ENCODE results near the gene ZNF772. TPM values are rescaled to one million over a fixed set of nuclear protein-coding genes. Genes with fewer than 3 reads are reported as not detected.
A peak's percentile ranks its signal among the peaks of the same experiment; 100 is the strongest.
"Not testable (repeated sequence)": the region's sequence is repeated elsewhere in the genome, so short reads cannot be mapped to it uniquely, and the experiment has no call there.

Gene ZNF772
- total RNA-seq: 21.4 TPM
- long read RNA-seq, full-length matches to known transcripts: 29 of 31 reads
- long read RNA-seq, partial matches to known transcripts: 0 of 31 reads
- long read RNA-seq, other reads (novel, unspliced or antisense): 2 of 31 reads

- ATAC-seq (ENCODE audit: poor library complexity): peak; percentile 100
- intact Hi-C loops (cut with DNase I): no loop called here
- DNase-seq: peak; percentile 94
Observed at GRCh38 chr19:57477191-57478008, at the start of gene ZNF772. Gene ZNF772 (minus strand): TSS chr19:57477566. CDS start chr19:57477309, 257 bp downstream.

DNA sequence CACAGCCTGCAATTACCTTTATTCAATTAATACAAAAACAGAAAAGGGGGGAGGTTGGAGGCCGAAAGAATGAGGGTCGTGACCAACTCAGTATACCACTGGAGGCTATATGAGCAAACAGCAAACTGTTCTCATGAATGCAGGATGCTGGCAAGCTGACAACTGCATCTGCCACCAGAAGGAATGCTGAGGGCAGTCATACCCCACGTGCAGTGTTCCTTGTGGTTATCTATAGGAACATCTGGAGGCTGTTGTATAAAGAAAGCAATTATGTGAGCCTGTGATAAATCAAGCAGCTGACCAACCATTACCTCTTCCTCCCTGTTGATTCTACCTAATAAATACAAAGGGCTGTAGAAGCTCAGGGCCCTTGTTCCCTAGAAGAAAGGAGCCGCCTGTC lies 40.7 kb upstream of the ZNF772 start:
- intact Hi-C loops (cut with DNase I); DNase-seq; ATAC-seq (ENCODE audit: poor library complexity): not testable (repeated sequence)

DNA sequence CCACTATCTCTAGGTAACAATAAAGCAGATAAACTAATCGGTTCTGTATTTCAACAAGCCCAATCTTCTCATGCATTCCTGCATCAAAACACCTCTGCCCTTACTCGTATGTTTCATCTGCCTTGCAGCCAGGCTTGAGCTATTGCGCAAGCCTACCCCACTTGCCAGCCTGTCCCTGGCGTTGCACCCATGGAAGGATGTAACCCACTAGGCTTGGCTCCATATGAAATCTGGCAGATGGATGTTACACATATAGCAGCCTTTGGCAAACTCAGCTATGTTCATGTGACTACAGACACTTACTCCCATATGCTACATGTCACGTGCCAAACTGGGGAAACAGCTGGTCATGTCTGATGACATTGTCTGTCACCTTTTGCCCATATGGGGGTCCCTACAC lies 37.9 kb upstream of the ZNF772 start:
- ATAC-seq (ENCODE audit: poor library complexity) (no peak), DNase-seq (no peak)
- intact Hi-C loops (cut with DNase I): no loop called here

GRCh38 chr19:57512845-57513244 lies 35.5 kb upstream of the ZNF772 start:
- ATAC-seq (ENCODE audit: poor library complexity) (no peak), DNase-seq (no peak)
- intact Hi-C loops (cut with DNase I): no loop called here

DNA sequence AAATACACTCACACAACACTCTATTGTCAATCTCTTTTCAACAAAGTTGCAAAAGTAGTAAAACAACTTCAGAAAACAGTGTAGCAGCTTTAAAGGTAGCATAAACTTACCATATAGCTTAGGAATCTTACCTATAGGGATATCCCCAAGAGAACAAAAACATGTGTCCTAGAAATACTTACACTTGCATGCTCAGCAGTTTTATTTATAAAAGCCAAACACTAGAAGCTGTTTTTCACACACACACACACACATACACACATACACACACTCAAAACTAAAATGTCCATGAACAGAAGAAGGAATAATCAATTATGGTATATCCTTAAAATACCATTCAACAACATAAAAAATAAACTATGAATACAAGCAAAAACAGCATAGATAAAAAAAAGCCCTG lies 34.1 kb upstream of the ZNF772 start:
- intact Hi-C loops (cut with DNase I): no loop called here
- DNase-seq: no peak
- no peak for ATAC-seq (ENCODE audit: poor library complexity)

DNA sequence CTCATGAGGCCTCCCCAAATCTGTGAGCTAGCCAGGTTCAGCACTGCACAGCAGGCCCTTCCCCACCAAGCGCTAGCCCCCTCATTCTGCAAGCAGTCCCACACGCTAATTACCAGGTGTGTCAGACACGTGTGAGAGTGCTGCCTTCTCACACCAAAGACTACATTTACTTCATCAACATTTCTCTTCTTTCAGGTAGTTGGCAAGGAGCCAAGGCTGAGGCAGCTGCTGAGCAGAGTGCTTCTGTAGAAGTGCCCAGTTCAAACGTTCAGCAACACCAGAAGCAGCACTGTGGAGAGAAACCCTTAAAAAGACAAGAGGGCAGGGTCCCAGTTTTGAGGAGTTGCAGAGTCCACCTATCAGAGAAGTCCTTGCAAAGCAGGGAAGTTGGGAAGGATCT lies 28.8 kb upstream of the ZNF772 start:
- DNase-seq (no peak), ATAC-seq (ENCODE audit: poor library complexity) (no peak)
- intact Hi-C loops (cut with DNase I): no loop called here

GRCh38 chr19:57500400-57500799 lies 23.0 kb upstream of the ZNF772 start:
- intact Hi-C loops (cut with DNase I); DNase-seq: not testable (repeated sequence)
- peak; percentile 18 for ATAC-seq (ENCODE audit: poor library complexity)

GRCh38 chr19:57499680-57500395 lies 22.5 kb upstream of the ZNF772 start, which contains the start of gene ZNF773:
Gene ZNF773 (plus strand): TSS chr19:57499938. CDS start chr19:57500081, 143 bp downstream.
- peak; percentile 100 for ATAC-seq (ENCODE audit: poor library complexity)
- intact Hi-C loops (cut with DNase I): not testable (repeated sequence)

GRCh38 chr19:57499332-57499679 lies 21.9 kb upstream of the ZNF772 start:
- intact Hi-C loops (cut with DNase I); DNase-seq; ATAC-seq (ENCODE audit: poor library complexity): not testable (repeated sequence)

More at GRCh38 chr19:57499680-57500395, 22.5 kb upstream of the ZNF772 start, which contains the start of gene ZNF773:
- DNase-seq: peak; percentile 98

DNA sequence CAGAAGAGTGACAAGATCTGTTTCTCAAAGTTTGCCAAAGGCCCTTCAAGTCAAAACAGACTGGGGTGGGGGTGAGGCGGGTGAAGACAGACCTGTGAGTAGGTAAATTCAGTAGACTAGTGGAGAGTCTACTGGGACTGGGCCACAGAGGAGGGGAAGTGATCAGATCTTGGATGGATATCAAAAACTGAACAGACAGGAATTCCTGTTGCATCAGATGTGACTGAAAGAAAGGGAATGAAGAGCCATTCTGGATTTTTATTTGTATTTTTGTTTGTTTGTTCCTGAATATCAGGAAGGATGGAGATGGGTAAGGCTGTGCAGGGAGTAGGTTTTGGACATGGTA lies 10.9 kb upstream of the ZNF772 start:
- intact Hi-C loops (cut with DNase I); DNase-seq: not testable (repeated sequence)
- ATAC-seq (ENCODE audit: poor library complexity): peak; percentile 28

GRCh38 chr19:57487477-57488298 lies 10.3 kb upstream of the ZNF772 start, which contains the start of gene ZNF419:
Gene ZNF419 (plus strand): TSS chr19:57487750. CDS start chr19:57487951, 201 bp downstream.
- peak; percentile 100 for ATAC-seq (ENCODE audit: poor library complexity)
- intact Hi-C loops (cut with DNase I): not testable (repeated sequence)
- DNase-seq: peak; percentile 95

DNA sequence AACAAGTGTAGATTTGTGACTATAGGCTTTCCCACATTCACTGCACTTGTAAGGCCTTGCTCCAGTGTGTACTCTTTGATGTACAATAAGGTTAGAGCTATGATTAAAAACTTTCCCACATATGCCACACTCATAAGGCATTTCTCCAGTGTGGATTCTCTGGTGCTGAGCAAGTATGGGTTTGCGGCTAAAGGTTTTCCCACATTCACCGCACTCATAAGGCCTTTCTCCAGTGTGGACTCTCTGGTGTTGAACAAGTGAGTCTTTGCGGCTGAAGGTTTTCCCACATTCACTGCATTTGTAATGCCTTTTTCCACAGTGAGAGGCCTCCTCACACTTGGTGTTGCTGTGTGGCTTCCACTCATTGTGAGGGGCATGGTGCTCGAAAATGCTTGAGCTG lies 3.7 kb downstream of the ZNF772 start:
- intact Hi-C loops (cut with DNase I): no loop called here
- ATAC-seq (ENCODE audit: poor library complexity): no peak
- DNase-seq: no peak

- peak; percentile 94 for ATAC-seq (ENCODE audit: poor library complexity)
- peak; percentile 70 for DNase-seq
- intact Hi-C loops (cut with DNase I): no loop called here
Observed at GRCh38 chr19:57466489-57466888, 10.9 kb downstream of the ZNF772 start.

GRCh38 chr19:57465680-57466381 lies 11.5 kb downstream of the ZNF772 start:
- ATAC-seq (ENCODE audit: poor library complexity) (peak; percentile 81), DNase-seq (no peak)
- intact Hi-C loops (cut with DNase I): no loop called here

DNA sequence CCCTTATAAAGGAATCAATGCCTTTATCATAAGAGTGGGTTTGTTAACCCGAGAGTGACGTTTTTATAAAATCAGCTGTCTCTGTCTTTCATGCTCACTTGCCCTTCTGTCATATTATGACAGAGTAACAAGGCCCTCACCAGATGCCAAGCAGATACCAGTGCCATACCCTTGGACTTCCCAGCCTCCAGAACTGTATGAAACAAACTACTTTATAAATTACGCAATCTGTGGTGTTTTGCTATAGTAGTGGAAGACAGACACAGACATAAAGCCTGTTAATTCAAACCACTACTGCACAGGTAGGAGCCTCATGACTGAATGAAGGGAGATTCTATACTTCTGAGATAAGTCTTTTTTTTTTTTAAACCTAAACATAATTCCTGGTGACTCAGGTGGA lies 25.1 kb downstream of the ZNF772 start:
- intact Hi-C loops (cut with DNase I): no loop called here
- ATAC-seq (ENCODE audit: poor library complexity) (no peak), DNase-seq (no peak)

DNA sequence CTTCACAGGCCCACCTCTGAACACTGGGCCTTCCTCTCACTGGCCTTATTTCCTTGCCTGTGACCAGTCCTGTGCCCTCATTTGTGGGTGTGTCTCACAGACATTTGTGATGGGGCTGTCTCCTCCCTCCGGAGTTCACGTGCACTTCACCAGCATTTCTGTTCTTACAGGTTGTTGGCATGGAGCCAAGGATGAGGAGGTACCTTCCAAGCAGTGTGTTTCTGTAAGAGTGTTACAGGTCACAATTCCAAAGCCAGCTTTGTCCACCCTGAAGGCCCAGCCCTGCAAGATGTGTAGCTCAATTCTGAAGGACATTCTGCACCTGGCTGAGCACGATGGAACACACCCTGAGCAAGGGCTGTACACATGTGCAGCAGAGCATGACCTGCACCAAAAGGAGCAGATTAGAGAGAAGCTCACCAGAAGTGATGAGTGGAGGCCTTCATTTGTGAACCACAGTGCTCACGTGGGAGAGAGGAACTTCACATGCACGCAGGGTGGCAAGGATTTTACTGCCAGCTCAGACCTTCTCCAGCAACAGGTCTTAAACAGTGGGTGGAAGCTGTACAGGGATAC lies 34.2 kb downstream of the ZNF772 start:
- no peak for ATAC-seq (ENCODE audit: poor library complexity)
- intact Hi-C loops (cut with DNase I): no loop called here

DNA sequence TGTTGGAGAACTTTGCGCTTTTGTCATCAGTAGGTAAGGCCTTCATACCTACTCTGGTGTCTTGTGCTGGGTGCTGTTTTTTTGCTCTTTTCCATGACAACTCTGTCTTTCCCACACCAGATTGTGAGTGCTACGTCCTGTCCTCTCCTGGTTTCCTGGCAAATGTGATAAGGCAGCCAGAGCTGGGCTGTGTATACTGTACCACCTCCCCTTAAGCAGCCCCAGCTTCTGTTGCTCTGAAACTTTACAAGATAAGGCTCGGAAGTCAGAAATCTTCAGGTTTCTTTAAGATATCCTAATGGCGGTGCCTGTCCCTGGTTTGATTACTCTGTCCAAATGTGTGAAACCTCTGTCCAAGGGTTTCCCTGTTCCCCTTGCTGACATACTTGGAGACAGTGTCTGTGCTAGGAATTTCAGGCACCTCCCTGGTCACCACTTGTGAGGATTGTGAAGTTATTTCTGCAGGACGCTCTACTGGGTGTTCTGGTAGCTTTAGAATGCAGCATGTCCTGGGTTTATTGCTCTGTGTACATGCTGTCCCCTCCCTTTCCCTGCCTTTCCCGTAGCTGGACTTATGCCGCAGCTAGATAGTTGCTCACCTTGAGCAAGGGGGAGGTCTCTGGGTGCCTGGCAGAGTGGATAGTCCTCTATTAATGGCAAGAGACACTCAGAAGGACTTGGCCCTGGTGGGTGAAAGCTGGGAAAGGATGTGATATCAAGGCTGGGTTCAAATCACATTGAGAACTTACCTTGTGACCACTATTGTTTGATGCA lies 35.2 kb downstream of the ZNF772 start:
- no peak for DNase-seq
- intact Hi-C loops (cut with DNase I): no loop called here
- ATAC-seq (ENCODE audit: poor library complexity): peak; percentile 68

More for the DNA sequence above, 34.2 kb downstream of the ZNF772 start:
- DNase-seq: no peak

Measured in Right ventricle myocardium superior (tissue), 1 donor.